ENCODE data around the gene TBC1D22A.

GRCh38 chr22:46976598-46976997, 214.1 kb downstream of the TBC1D22A start:
- no peak for TF ChIP-seq POLR2A (IDR thresholded peaks at IDR 0.05; ENCODE audit: low read length)
- no peak for TF ChIP-seq GATA1 (IDR thresholded peaks at IDR 0.05; ENCODE audit: low read depth, low read length)
